Measurements from ENCODE around the gene TAMALIN. TPM values are rescaled to one million over a fixed set of nuclear protein-coding genes. Genes with fewer than 3 reads are reported as not detected.

Gene TAMALIN
- total RNA-seq, 1 experiment from 2014 or later: 1.2 TPM

- no peaks in the 10 kb centered on the region; a peak in 1 of 5 replicates for H3K9me3 Mint-ChIP-seq
Observed at GRCh38 chr12:52050116-52050757, 43.5 kb downstream of the TAMALIN start.

More at GRCh38 chr12:52050116-52050757, 43.5 kb downstream of the TAMALIN start:
- Mint-ChIP-seq H3K36me3 (ENCODE audit: insufficient read depth in 1 of 3, low read depth in 3 of 3) (peaks cover 0 to 14% (median 6%) of the 10 kb centered on the region in 3 experiments; a peak in 5 of 7 replicates), H3K4me3 (peak overlapping the region; percentile 78 to 88), H3K27me3 (ENCODE audit: low read depth) (peaks cover 60% of the 10 kb centered on the region), H3K4me1 (peaks cover 25 to 28% of the 10 kb centered on the region in 2 experiments), H3K27ac (peak overlapping the region in 1 of 3 experiments; percentile 28; a peak in 1 of 7 replicates)
- H2AFZ ChIP-seq (ENCODE audit: low read length): no peak overlapping the region
- H2BK15ac ChIP-seq (ENCODE audit: low read depth, low read length): peak overlapping the region; percentile 4; the same call in 1 of the 2 replicates
- TF ChIP-seq CTCF (conservative IDR thresholded peaks at IDR 0.05): no peak
- H3K27ac ChIP-seq (ENCODE audit: insufficient read length, low read depth, low read length): no peak overlapping the region
- H3K79me1 ChIP-seq (ENCODE audit: insufficient read depth, low read depth, low read length, poor library complexity, severe bottlenecking): no peaks in the 10 kb centered on the region
- no peaks in the 10 kb centered on the region; the same call in 1 of the 2 replicates for H3K4me1 ChIP-seq (ENCODE audit: insufficient read depth, low read length)
- H3K56ac ChIP-seq (ENCODE audit: insufficient read length, low read depth, low read length): no peak overlapping the region
- no peak overlapping the region for H3K23ac ChIP-seq (ENCODE audit: insufficient read length, low read depth, low read length)
- peak overlapping the region; percentile 29 for H3K18ac ChIP-seq (ENCODE audit: insufficient read length, low read depth, low read length)
- H2BK120ac ChIP-seq (ENCODE audit: low read depth, low read length, poor library complexity, severe bottlenecking): no peak overlapping the region
- H4K5ac ChIP-seq (ENCODE audit: insufficient read length, low read depth, low read length): no peak overlapping the region
- H2AK5ac ChIP-seq (ENCODE audit: insufficient read length, low read length): no peak overlapping the region
- no CpG with 5 or more reads among the region's 16 CpGs for WGBS (ENCODE audit: extremely low coverage, insufficient read length, low lambda C conversion rate)
- peak; percentile 73 for DNase-seq
- H3K27me3 ChIP-seq (ENCODE audit: insufficient read depth, low read length): peaks cover 7% of the 10 kb centered on the region; the same call in 1 of the 2 replicates
- peak overlapping the region; percentile 91 for H3K14ac ChIP-seq (ENCODE audit: insufficient read depth, low read length)
- no peak overlapping the region for H4K8ac ChIP-seq (replicated peaks; ENCODE audit: insufficient read length, low read depth, low read length)
- H3T11ph ChIP-seq (ENCODE audit: low read length): no peak overlapping the region
- H2BK20ac ChIP-seq (ENCODE audit: low read depth, low read length, poor library complexity, severe bottlenecking): no peak overlapping the region
- no peaks in the 10 kb centered on the region for H3K9me3 ChIP-seq (ENCODE audit: control insufficient read depth, low read depth, low read length)
- peak overlapping the region; percentile 68 for H3K4me2 ChIP-seq (ENCODE audit: insufficient read depth, insufficient read length, low read length)
- no peak overlapping the region for H2BK5ac ChIP-seq (ENCODE audit: insufficient read length, low read length)
- H4K91ac ChIP-seq (ENCODE audit: insufficient read length, low read depth, low read length): peak overlapping the region; percentile 29
- H2BK12ac ChIP-seq (ENCODE audit: insufficient read length, low read depth, low read length): no peak overlapping the region
- peak overlapping the region; percentile 37 for H3K4ac ChIP-seq (ENCODE audit: low read depth, low read length)
- no peaks in the 10 kb centered on the region for H3K79me2 ChIP-seq (ENCODE audit: insufficient read depth, low read length)
- H4K20me1 ChIP-seq (ENCODE audit: control insufficient read depth, insufficient read depth, insufficient read length): no peaks in the 10 kb centered on the region
- H3K23me2 ChIP-seq (ENCODE audit: insufficient read length, low read depth, low read length, poor library complexity, severe bottlenecking): peaks cover 17% of the 10 kb centered on the region
- H3K9ac ChIP-seq (ENCODE audit: extremely low read depth, insufficient read length, low read length): peak overlapping the region; percentile 61
